ENCODE results near the gene DROSHA.

DNA sequence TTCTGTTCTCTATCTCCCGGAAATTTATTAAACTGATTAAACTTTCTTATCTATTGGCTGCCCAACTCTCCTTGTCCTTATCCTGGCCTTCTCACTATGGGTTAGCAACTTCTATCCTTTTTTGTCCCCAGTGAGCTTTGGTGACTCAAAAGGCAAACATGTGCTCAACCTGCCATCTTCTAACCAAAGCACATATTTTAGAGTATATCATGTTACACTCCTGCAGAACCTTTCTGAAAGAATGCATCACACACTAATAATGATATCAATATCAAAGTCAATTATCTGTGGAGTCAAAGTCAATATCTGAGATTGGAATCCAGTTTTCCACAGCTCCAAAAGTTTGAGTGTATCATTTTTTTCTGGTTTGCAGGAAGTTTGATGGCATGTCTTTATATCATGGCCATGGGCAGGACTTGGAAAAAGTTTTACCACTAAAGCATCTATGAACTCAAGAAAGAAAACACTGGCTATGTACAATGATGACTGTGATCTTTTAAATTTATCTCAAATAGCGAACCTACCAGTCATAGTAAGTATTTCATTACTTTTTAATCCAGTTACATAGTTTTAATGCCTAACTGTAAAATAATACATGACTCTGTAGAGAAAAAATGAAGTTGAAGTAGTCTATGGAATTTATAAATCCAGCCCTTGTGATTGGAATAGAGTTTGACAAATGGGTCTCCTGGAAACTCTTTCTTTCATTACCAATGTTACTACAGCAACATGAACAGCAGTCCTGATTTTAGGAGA lies 166.8 kb downstream of the DROSHA start:
- TF ChIP-seq, protein P1, sequence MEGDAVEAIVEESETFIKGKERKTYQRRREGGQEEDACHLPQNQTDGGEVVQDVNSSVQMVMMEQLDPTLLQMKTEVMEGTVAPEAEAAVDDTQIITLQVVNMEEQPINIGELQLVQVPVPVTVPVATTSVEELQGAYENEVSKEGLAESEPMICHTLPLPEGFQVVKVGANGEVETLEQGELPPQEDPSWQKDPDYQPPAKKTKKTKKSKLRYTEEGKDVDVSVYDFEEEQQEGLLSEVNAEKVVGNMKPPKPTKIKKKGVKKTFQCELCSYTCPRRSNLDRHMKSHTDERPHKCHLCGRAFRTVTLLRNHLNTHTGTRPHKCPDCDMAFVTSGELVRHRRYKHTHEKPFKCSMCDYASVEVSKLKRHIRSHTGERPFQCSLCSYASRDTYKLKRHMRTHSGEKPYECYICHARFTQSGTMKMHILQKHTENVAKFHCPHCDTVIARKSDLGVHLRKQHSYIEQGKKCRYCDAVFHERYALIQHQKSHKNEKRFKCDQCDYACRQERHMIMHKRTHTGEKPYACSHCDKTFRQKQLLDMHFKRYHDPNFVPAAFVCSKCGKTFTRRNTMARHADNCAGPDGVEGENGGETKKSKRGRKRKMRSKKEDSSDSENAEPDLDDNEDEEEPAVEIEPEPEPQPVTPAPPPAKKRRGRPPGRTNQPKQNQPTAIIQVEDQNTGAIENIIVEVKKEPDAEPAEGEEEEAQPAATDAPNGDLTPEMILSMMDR (IDR thresholded peaks at IDR 0.05) = no peak
- no peak for TF ChIP-seq POLR2A (IDR thresholded peaks at IDR 0.05)

Data from body of pancreas (tissue), 4 donors.